PC-3 (cell line): Measurements from ENCODE around the gene EFNB1. TPM values are rescaled to one million over a fixed set of nuclear protein-coding genes. Genes with fewer than 3 reads are reported as not detected.

Experiments used
- ATAC-seq: fragments of 200-7000 bp; cut with Tn5 transposase; 2 replicates; pipeline ENCODE4 v1.9.1; 2020; ENCODE audit warnings: mild to moderate bottlenecking, moderate library complexity
- BruUV-seq: library from RNA; stranded (reverse); fragments of 400-500 nt; replicated peaks from 2 replicates; lab custom pipeline; 2021; lab: Mats Ljungman, UMichigan
- CTCF ChIA-PET: fragments of 300-600 bp; sonication (Branson Sonifier 250); formaldehyde crosslinking; loops from one replicate; lab custom pipeline; 2022; ENCODE audit warnings: antibody characterized with exemption; lab: Charles Lee
- POLR2A ChIA-PET: fragments of 300-600 bp; sonication (Branson Sonifier 250); formaldehyde crosslinking; loops from one replicate; lab custom pipeline; 2022; ENCODE audit warnings: antibody characterized with exemption; ENCODE audit not compliant: unreplicated experiment; lab: Charles Lee
- DNase-seq: peaks from one replicate; pipeline ENCODE4 v3.0.0-alpha.2; 2015
- H2AFZ ChIP-seq: fragments of 300-600 bp; sonication (generic); 2 replicates; pipeline ENCODE4 v1.6.0; 2016; ENCODE audit warnings: antibody characterized with exemption, low read length
- H3F3A ChIP-seq: fragments of 300-600 bp; sonication (generic); one replicate; pipeline ENCODE4 v1.6.0; 2017; ENCODE audit warnings: antibody characterized with exemption, low read length, control low read depth, mild to moderate bottlenecking; ENCODE audit not compliant: unreplicated experiment
- H3K27ac ChIP-seq: fragments of 300-600 bp; sonication (generic); 2 replicates; pipeline ENCODE4 v1.5.1; 2016; ENCODE audit warnings: mild to moderate bottlenecking, low read length
- H3K27me3 ChIP-seq: fragments of 300-600 bp; sonication (generic); 2 replicates; pipeline ENCODE4 v1.6.1; 2016; ENCODE audit warnings: low read length, mixed read lengths
- H3K36me3 ChIP-seq: fragments of 300-600 bp; sonication (generic); 2 replicates; pipeline ENCODE4 v1.6.1; 2016; ENCODE audit warnings: low read depth, mixed run types, low read length, mixed read lengths
- H3K4me1 ChIP-seq: fragments of 300-600 bp; sonication (generic); 2 replicates; pipeline ENCODE4 v1.5.1; 2016; ENCODE audit warnings: low read length; ENCODE audit not compliant: insufficient read depth
- H3K4me2 ChIP-seq: fragments of 300-600 bp; sonication (generic); 2 replicates; pipeline ENCODE4 v1.6.0; 2016; ENCODE audit warnings: low read length
- H3K4me3 ChIP-seq: fragments of 300-600 bp; sonication (generic); 2 replicates; pipeline ENCODE4 v1.5.1; 2016; ENCODE audit warnings: mild to moderate bottlenecking, low read length, mixed read lengths
- H3K79me2 ChIP-seq: fragments of 300-600 bp; sonication (generic); 2 replicates; pipeline ENCODE4 v1.6.1; 2017; ENCODE audit warnings: low read length, mixed read lengths
- H3K9ac ChIP-seq: fragments of 300-600 bp; sonication (generic); 2 replicates; pipeline ENCODE4 v1.6.0; 2016; ENCODE audit warnings: mild to moderate bottlenecking, low read length
- H3K9me2 ChIP-seq: fragments of 300-600 bp; sonication (generic); replicated peaks from 2 replicates; pipeline ENCODE4 v1.6.1; 2016; ENCODE audit warnings: mixed run types, low read length, mixed read lengths
- H3K9me3 ChIP-seq: fragments of 300-600 bp; sonication (generic); 2 replicates; pipeline ENCODE4 v1.6.1; 2016; ENCODE audit warnings: low read length, mixed read lengths
- H4K20me1 ChIP-seq: fragments of 300-600 bp; sonication (generic); 2 replicates; pipeline ENCODE4 v1.6.1; 2016; ENCODE audit warnings: low read length, mixed read lengths
- CTCF ChIP-seq: fragments of 300-600 bp; sonication (generic); conservative IDR thresholded peaks from 2 replicates; pipeline ENCODE4 v1.5.1; 2017; ENCODE audit warnings: antibody characterized with exemption, low read depth, mild to moderate bottlenecking, low read length
- EZH2 ChIP-seq: fragments of 300-600 bp; sonication (generic); IDR thresholded peaks from one replicate; pipeline ENCODE4 v1.6.1; 2017; ENCODE audit warnings: antibody characterized with exemption, mild to moderate bottlenecking, low read length; ENCODE audit not compliant: unreplicated experiment
- EZH2phosphoT487 ChIP-seq: fragments of 300-600 bp; sonication (generic); IDR thresholded peaks from 2 replicates; pipeline ENCODE4 v1.6.1; 2018; ENCODE audit warnings: mild to moderate bottlenecking, antibody characterized with exemption, low read length, borderline replicate concordance
- intact Hi-C: fragments of 100-400 bp; cut with micrococcal nuclease; formaldehyde crosslinking; loops from 2 replicates; pipeline ENCODE4 v1.9.0; 2023
- total RNA-seq: library from RNA; depleted of rRNA; stranded (reverse); fragments of >200 nt; gene quantifications from 2 replicates; pipeline ENCODE4 v1.2.3, GENCODE V29; 2014

Gene EFNB1
- total RNA-seq, 1 experiment from 2014 or later: 102 TPM

- Histone ChIP-seq H3K4me1 (peaks cover 14% of the 10 kb centered on the region), H3K4me3 (no peak overlapping the region), H3F3A (no peaks in the 10 kb centered on the region), H2AFZ (no peak overlapping the region), H3K9me3 (no peaks in the 10 kb centered on the region), H3K27ac (no peak overlapping the region), H3K79me2 (peaks cover 58% of the 10 kb centered on the region), H3K4me2 (no peak overlapping the region), H4K20me1 (peaks cover 40% of the 10 kb centered on the region), H3K9ac (no peak overlapping the region), H3K36me3 (peaks cover 19% of the 10 kb centered on the region), H3K27me3 (no peaks in the 10 kb centered on the region), H3K9me2 (no peaks in the 10 kb centered on the region)
- TF ChIP-seq EZH2phosphoT487 (no peak), EZH2 (no peak), CTCF (no peak)
- no peak for ATAC-seq
- CTCF ChIA-PET: no interaction called here
- no peak for DNase-seq
- no TSS peak for BruUV-seq
- intact Hi-C loops: no loop called here
- POLR2A ChIA-PET: no interaction called here
Observed at GRCh38 chrX:68838571-68838910, 9.7 kb downstream of the EFNB1 start.

- Histone ChIP-seq H3K79me2 (peaks cover 46% of the 10 kb centered on the region), H3K4me1 (peaks cover 15% of the 10 kb centered on the region; the same call in 1 of the 2 replicates), H3K9me3 (no peaks in the 10 kb centered on the region), H3K4me2 (no peak overlapping the region), H3K36me3 (peaks cover 19% of the 10 kb centered on the region), H4K20me1 (peaks cover 28% of the 10 kb centered on the region; the same call in 1 of the 2 replicates), H3K9me2 (no peaks in the 10 kb centered on the region), H3K27ac (no peak overlapping the region), H3F3A (no peaks in the 10 kb centered on the region), H3K27me3 (no peaks in the 10 kb centered on the region), H3K9ac (no peak overlapping the region), H2AFZ (no peak overlapping the region), H3K4me3 (no peak overlapping the region)
- TF ChIP-seq EZH2phosphoT487: no peak
- TF ChIP-seq EZH2: no peak
- no peak for TF ChIP-seq CTCF
- ChIA-PET POLR2A (no interaction called here), CTCF (no interaction called here)
- DNase-seq (no peak), ATAC-seq (no peak)
- intact Hi-C loops: no loop called here
- BruUV-seq: no TSS peak
Observed at GRCh38 chrX:68839771-68840170, 10.9 kb downstream of the EFNB1 start.

GRCh38 chrX:68840256-68840655 lies 11.4 kb downstream of the EFNB1 start:
- CTCF ChIA-PET: no interaction called here
- peaks cover 23% of the 10 kb centered on the region for H3K36me3 ChIP-seq
- no peak for DNase-seq
- H3K4me1 ChIP-seq: peaks cover 15% of the 10 kb centered on the region; the same call in 1 of the 2 replicates
- H3F3A ChIP-seq: no peaks in the 10 kb centered on the region
- intact Hi-C loops: no loop called here
- H3K4me3 ChIP-seq: no peak overlapping the region
- peaks cover 23% of the 10 kb centered on the region; the same call in 1 of the 2 replicates for H4K20me1 ChIP-seq
- no peak overlapping the region for H3K27ac ChIP-seq
- no peaks in the 10 kb centered on the region for H3K9me2 ChIP-seq
- no peak for TF ChIP-seq CTCF
- no peak for TF ChIP-seq EZH2phosphoT487
- no peak for TF ChIP-seq EZH2
- no peak overlapping the region for H3K9ac ChIP-seq
- ATAC-seq: no peak
- H3K9me3 ChIP-seq: no peaks in the 10 kb centered on the region
- POLR2A ChIA-PET: no interaction called here
- no peak overlapping the region for H3K4me2 ChIP-seq
- no peak overlapping the region for H2AFZ ChIP-seq
- BruUV-seq: no TSS peak
- no peaks in the 10 kb centered on the region for H3K27me3 ChIP-seq
- H3K79me2 ChIP-seq: peaks cover 41% of the 10 kb centered on the region
